ENCODE data around the gene IL4R. TPM values are rescaled to one million over a fixed set of nuclear protein-coding genes. Genes with fewer than 3 reads are reported as not detected.

IL4R gene
- total RNA-seq, 1 experiment from 2014 or later, result 28.6 TPM

- H3K4me1 Mint-ChIP-seq, result peaks cover 0 to 7% of the 10 kb centered on the region in 2 experiments; a peak in 2 of 4 replicates
- H3K23ac ChIP-seq (ENCODE audit: insufficient read length, low read depth, low read length), result no peak overlapping the region
- no peak overlapping the region for H3K4me2 ChIP-seq (ENCODE audit: insufficient read depth, insufficient read length, low read length)
- no peak overlapping the region for H2BK15ac ChIP-seq (ENCODE audit: low read depth, low read length)
- no peaks in the 10 kb centered on the region for H3K23me2 ChIP-seq (ENCODE audit: insufficient read length, low read depth, low read length, poor library complexity, severe bottlenecking)
- H2BK5ac ChIP-seq (ENCODE audit: insufficient read length, low read length), result no peak overlapping the region
- H3K18ac ChIP-seq (ENCODE audit: insufficient read length, low read depth, low read length), result no peak overlapping the region
- no peak overlapping the region for H3K27ac Mint-ChIP-seq
- H3K79me2 ChIP-seq (ENCODE audit: insufficient read depth, low read length), result no peaks in the 10 kb centered on the region
- no CpG with 5 or more reads among the region's 15 CpGs for WGBS (ENCODE audit: extremely low coverage, insufficient read length, low lambda C conversion rate)
- no peak overlapping the region for H4K91ac ChIP-seq (ENCODE audit: insufficient read length, low read depth, low read length)
- H3K9me3 Mint-ChIP-seq, result peaks cover 5 to 8% of the 10 kb centered on the region in 2 experiments; a peak in 3 of 5 replicates
- no peaks in the 10 kb centered on the region for H3K9me3 ChIP-seq (ENCODE audit: control insufficient read depth, low read depth, low read length)
- no peak overlapping the region for H2BK12ac ChIP-seq (ENCODE audit: insufficient read length, low read depth, low read length)
- no peak overlapping the region for H3K27ac ChIP-seq (ENCODE audit: insufficient read length, low read depth, low read length)
- H3K27me3 ChIP-seq (ENCODE audit: insufficient read depth, low read length), result no peaks in the 10 kb centered on the region
- H3K36me3 Mint-ChIP-seq (ENCODE audit: insufficient read depth in 1 of 3, low read depth in 3 of 3), result peaks cover 0 to 3% (median 2%) of the 10 kb centered on the region in 3 experiments; a peak in 1 of 7 replicates
- H2AK5ac ChIP-seq (ENCODE audit: insufficient read length, low read length), result no peak overlapping the region
- peaks cover 8% of the 10 kb centered on the region; the same call in 1 of the 2 replicates for H3K27me3 Mint-ChIP-seq (ENCODE audit: low read depth)
- H3K4me3 Mint-ChIP-seq, result no peak overlapping the region
- no peak overlapping the region for H2BK120ac ChIP-seq (ENCODE audit: low read depth, low read length, poor library complexity, severe bottlenecking)
- H3K56ac ChIP-seq (ENCODE audit: insufficient read length, low read depth, low read length), result no peak overlapping the region
- no peaks in the 10 kb centered on the region for H3K4me1 ChIP-seq (ENCODE audit: insufficient read depth, low read length)
- no peak overlapping the region for H3K14ac ChIP-seq (ENCODE audit: insufficient read depth, low read length)
- H3K79me1 ChIP-seq (ENCODE audit: insufficient read depth, low read depth, low read length, poor library complexity, severe bottlenecking), result no peaks in the 10 kb centered on the region
- no peak for DNase-seq
- no peaks in the 10 kb centered on the region for H4K20me1 ChIP-seq (ENCODE audit: control insufficient read depth, insufficient read depth, insufficient read length)
- H4K8ac ChIP-seq (replicated peaks; ENCODE audit: insufficient read length, low read depth, low read length), result no peak overlapping the region
- H2BK20ac ChIP-seq (ENCODE audit: low read depth, low read length, poor library complexity, severe bottlenecking), result no peak overlapping the region
- H3K9ac ChIP-seq (ENCODE audit: extremely low read depth, insufficient read length, low read length), result no peak overlapping the region
- no peak overlapping the region for H2AFZ ChIP-seq (ENCODE audit: low read length)
- no peak for TF ChIP-seq CTCF (conservative IDR thresholded peaks at IDR 0.05)
- H3T11ph ChIP-seq (ENCODE audit: low read length), result no peak overlapping the region
- H4K5ac ChIP-seq (ENCODE audit: insufficient read length, low read depth, low read length), result no peak overlapping the region
- no peak overlapping the region for H3K4ac ChIP-seq (ENCODE audit: low read depth, low read length)
These were observed 69.9 kb downstream of the IL4R start for GRCh38 chr16:27383556-27384243.
